GM19023 (cell line): Measurements from ENCODE around the gene PDE6G.
"Not testable (repeated sequence)": the region's sequence is repeated elsewhere in the genome, so short reads cannot be mapped to it uniquely, and the experiment has no call there.

ENCODE experiments used
- ATAC-seq: cut with Tn5 transposase; IDR thresholded peaks from one replicate; pipeline ENCODE4 v1.9.1; 2021; ENCODE audit warnings: mild to moderate bottlenecking, moderate library complexity; ENCODE audit not compliant: unreplicated experiment

PDE6G gene

GRCh38 chr17:81687770-81688541 is 31.6 kb upstream of the PDE6G start:
- ATAC-seq = no peak

- ATAC-seq = no peak
These were observed 30.3 kb upstream of the PDE6G start for GRCh38 chr17:81686614-81687013.

GRCh38 chr17:81685108-81685507 is 28.8 kb upstream of the PDE6G start:
- ATAC-seq = no peak

GRCh38 chr17:81684442-81684911 is 28.1 kb upstream of the PDE6G start:
- no peak for ATAC-seq

GRCh38 chr17:81683584-81684441 is 27.5 kb upstream of the PDE6G start, which contains the start of the genes ARL16 and HGS:
TSS of gene ARL16 (minus strand) at chr17:81683797. CDS start at chr17:81683753, 44 bp downstream.
TSS of gene HGS (plus strand) at chr17:81684011. CDS start at chr17:81684067, 56 bp downstream.
- peak; percentile 92 for ATAC-seq

- ATAC-seq = peak; percentile 12
These were observed 26.9 kb upstream of the PDE6G start for GRCh38 chr17:81683208-81683583.

GRCh38 chr17:81682565-81683207 is 26.3 kb upstream of the PDE6G start:
- no peak for ATAC-seq

- ATAC-seq = no peak
These were observed 25.3 kb upstream of the PDE6G start for GRCh38 chr17:81681672-81682071.

GRCh38 chr17:81680150-81680549 is 23.8 kb upstream of the PDE6G start:
- no peak for ATAC-seq

GRCh38 chr17:81676906-81677305 is 20.6 kb upstream of the PDE6G start:
- ATAC-seq = no peak

- ATAC-seq = not testable (repeated sequence)
These were observed 19.3 kb upstream of the PDE6G start for GRCh38 chr17:81675515-81676221.

GRCh38 chr17:81673561-81674258 is 17.4 kb upstream of the PDE6G start:
- no peak for ATAC-seq

GRCh38 chr17:81672954-81673353 is 16.6 kb upstream of the PDE6G start:
- no peak for ATAC-seq

- ATAC-seq = no peak
These were observed 16.2 kb upstream of the PDE6G start for GRCh38 chr17:81672504-81672903.

GRCh38 chr17:81667754-81668153 is 11.4 kb upstream of the PDE6G start:
- no peak for ATAC-seq

- peak; percentile 89 for ATAC-seq
These were observed 10.2 kb upstream of the PDE6G start, which contains the start of the genes CCDC137 and OXLD1 for GRCh38 chr17:81666342-81667191. TSS of gene CCDC137 (plus strand) at chr17:81666737. CDS start at chr17:81666767, 30 bp downstream. TSS of gene OXLD1 (minus strand) at chr17:81666605. CDS start at chr17:81666577, 28 bp downstream.

- peak; percentile 8 for ATAC-seq
These were observed 9.7 kb upstream of the PDE6G start for GRCh38 chr17:81666092-81666341.

- ATAC-seq = no peak
These were observed 9.1 kb upstream of the PDE6G start for GRCh38 chr17:81665205-81666091.
